HuH-7 (cell line): ENCODE results near the gene DHDH.
A peak's percentile ranks its signal among the peaks of the same experiment; 100 is the strongest.

Source experiments
- DNase-seq: peaks from one replicate; pipeline ENCODE4 v3.0.0; 2011; ENCODE audit warnings: low spot score

Gene DHDH

GRCh38 chr19:48966541-48967345 is 33.2 kb downstream of the DHDH start:
- no peak for DNase-seq

GRCh38 chr19:48967346-48968178 is 34.1 kb downstream of the DHDH start:
- DNase-seq: no peak

- DNase-seq: no peak
These were observed 34.7 kb downstream of the DHDH start for GRCh38 chr19:48968179-48968661.

- DNase-seq: no peak
These were observed 35.3 kb downstream of the DHDH start for GRCh38 chr19:48968813-48969218.

- DNase-seq: no peak
These were observed 36.0 kb downstream of the DHDH start for GRCh38 chr19:48969276-48970138.

GRCh38 chr19:48970139-48970766 is 36.8 kb downstream of the DHDH start:
- no peak for DNase-seq

- peak; percentile 83 for DNase-seq
These were observed 37.5 kb downstream of the DHDH start for GRCh38 chr19:48970923-48971395.

GRCh38 chr19:48975947-48976847 is 42.7 kb downstream of the DHDH start:
- no peak for DNase-seq

GRCh38 chr19:48977061-48977460 is 43.6 kb downstream of the DHDH start:
- no peak for DNase-seq

- no peak for DNase-seq
These were observed 48.8 kb downstream of the DHDH start for GRCh38 chr19:48982280-48982679.

- no peak for DNase-seq
These were observed 52.2 kb downstream of the DHDH start for GRCh38 chr19:48985711-48986110.

GRCh38 chr19:48986211-48986610 is 52.7 kb downstream of the DHDH start:
- DNase-seq: no peak

GRCh38 chr19:48987323-48987722 is 53.8 kb downstream of the DHDH start:
- no peak for DNase-seq

- DNase-seq: no peak
These were observed 54.8 kb downstream of the DHDH start for GRCh38 chr19:48988286-48988685.

GRCh38 chr19:48988860-48989259 is 55.4 kb downstream of the DHDH start:
- DNase-seq: no peak

GRCh38 chr19:48989701-48990291 is 56.3 kb downstream of the DHDH start:
- no peak for DNase-seq

- no peak for DNase-seq
These were observed 56.9 kb downstream of the DHDH start for GRCh38 chr19:48990400-48990799.

GRCh38 chr19:48991011-48991609 is 57.6 kb downstream of the DHDH start:
- DNase-seq: no peak

- DNase-seq: no peak
These were observed 58.5 kb downstream of the DHDH start for GRCh38 chr19:48991873-48992580.
